Smooth muscle cell (in vitro differentiated cells): Measurements from ENCODE around the gene GM2A. TPM values are rescaled to one million over a fixed set of nuclear protein-coding genes. Genes with fewer than 3 reads are reported as not detected.

Experiments used
- DNase-seq: peaks from one replicate; lab custom pipeline; 2025; ENCODE audit not compliant: unreplicated experiment; lab: John Stamatoyannopoulos, UW
- H2AFZ ChIP-seq: fragments of 200-600 bp; sonication (generic); 2 replicates; pipeline ENCODE4 v1.6.0; 2016; ENCODE audit warnings: antibody characterized with exemption, low read depth, mild to moderate bottlenecking
- H3F3A ChIP-seq: fragments of 200-600 bp; sonication (generic); 2 replicates; pipeline ENCODE4 v1.6.0; 2017; ENCODE audit warnings: antibody characterized with exemption, low read depth
- H3K27ac ChIP-seq: fragments of 200-600 bp; sonication (generic); 2 replicates; pipeline ENCODE4 v1.5.1; 2016; ENCODE audit warnings: low read depth, mild to moderate bottlenecking
- H3K27me3 ChIP-seq: fragments of 200-600 bp; sonication (generic); 2 replicates; pipeline ENCODE4 v1.6.1; 2016; ENCODE audit warnings: low read depth, mild to moderate bottlenecking
- H3K36me3 ChIP-seq: fragments of 200-600 bp; sonication (generic); 2 replicates; pipeline ENCODE4 v1.5.1; 2016; ENCODE audit warnings: low read depth
- H3K4me1 ChIP-seq: fragments of 200-600 bp; sonication (generic); 2 replicates; pipeline ENCODE4 v1.5.1; 2016; ENCODE audit warnings: low read depth
- H3K4me2 ChIP-seq: fragments of 200-600 bp; sonication (generic); 2 replicates; pipeline ENCODE4 v1.6.0; 2016; ENCODE audit warnings: mild to moderate bottlenecking
- H3K4me3 ChIP-seq: fragments of 200-600 bp; sonication (generic); 2 replicates; pipeline ENCODE4 v1.5.1; 2016; ENCODE audit warnings: mild to moderate bottlenecking
- H3K79me2 ChIP-seq: fragments of 200-600 bp; sonication (generic); 2 replicates; pipeline ENCODE4 v1.6.0; 2016; ENCODE audit warnings: low read depth, mild to moderate bottlenecking
- H3K9ac ChIP-seq: fragments of 200-600 bp; sonication (generic); 2 replicates; pipeline ENCODE4 v1.6.0; 2016; ENCODE audit warnings: low read depth
- H3K9me3 ChIP-seq: fragments of 200-600 bp; sonication (generic); replicated peaks from 2 replicates; pipeline ENCODE4 v1.5.1; 2016; ENCODE audit warnings: low read depth
- H4K20me1 ChIP-seq: fragments of 200-600 bp; sonication (generic); 2 replicates; pipeline ENCODE4 v1.6.0; 2016; ENCODE audit warnings: low read depth
- CTCF ChIP-seq: fragments of 200-600 bp; sonication (generic); IDR thresholded peaks from 2 replicates; pipeline ENCODE4 v1.5.1; 2017; ENCODE audit warnings: borderline replicate concordance, mild to moderate bottlenecking, antibody characterized with exemption; ENCODE audit not compliant: insufficient read depth, poor library complexity, severe bottlenecking
- WGBS: methylation state at CpG from one replicate; pipeline ENCODE4 v1.1.7; 2016; ENCODE audit warnings: low lambda C conversion rate; 5-methylcytosine and 5-hydroxymethylcytosine counted together
- polyA plus RNA-seq: library from polyadenylated mRNA; unstranded; fragments of >200 nt; fragmentation: Nextera tagmentation; extraction: Ambion mirVana; gene quantifications from 2 replicates; pipeline ENCODE4 v1.2.1, GENCODE V29; 2016
- total RNA-seq: library from RNA; depleted of rRNA; stranded (reverse); fragments of >200 nt; gene quantifications from 2 replicates; pipeline ENCODE4 v1.2.3, GENCODE V29; 2014

Gene GM2A
- total and polyA plus RNA-seq, 2 experiments from 2014 or later = 16.3 to 36.1 TPM

DNA sequence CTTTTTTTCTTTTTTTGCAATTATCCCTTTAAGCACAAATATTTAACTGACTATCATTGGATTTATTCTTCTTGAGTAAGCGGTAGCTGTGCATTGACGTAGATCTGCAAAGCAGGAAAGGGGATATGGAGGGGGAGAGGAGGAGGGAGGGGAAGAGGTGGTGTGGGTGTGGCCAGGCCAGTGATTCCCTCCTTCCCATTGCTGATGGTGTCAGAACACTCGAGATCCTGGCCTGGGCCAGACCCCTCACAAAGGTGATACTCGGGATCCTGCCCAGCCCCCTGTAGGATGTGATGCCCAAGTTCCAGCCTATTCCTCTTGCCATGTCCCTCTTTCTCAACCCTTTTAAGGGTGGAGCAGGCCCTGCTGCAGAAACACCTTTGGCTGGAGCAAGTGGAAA is 40.6 kb downstream of the GM2A start:
- Histone ChIP-seq H3K4me2 (no peak overlapping the region), H3K79me2 (no peaks in the 10 kb centered on the region), H4K20me1 (no peaks in the 10 kb centered on the region), H3K27me3 (no peaks in the 10 kb centered on the region), H3K9ac (no peak overlapping the region), H3F3A (no peaks in the 10 kb centered on the region), H3K27ac (no peak overlapping the region), H3K4me3 (no peak overlapping the region), H3K4me1 (no peaks in the 10 kb centered on the region), H3K36me3 (no peaks in the 10 kb centered on the region), H2AFZ (no peak overlapping the region), H3K9me3 (no peaks in the 10 kb centered on the region)
- WGBS = 56% methylated on average over 4 of the region's 4 CpGs
- no peak for DNase-seq
- no peak for TF ChIP-seq CTCF

DNA sequence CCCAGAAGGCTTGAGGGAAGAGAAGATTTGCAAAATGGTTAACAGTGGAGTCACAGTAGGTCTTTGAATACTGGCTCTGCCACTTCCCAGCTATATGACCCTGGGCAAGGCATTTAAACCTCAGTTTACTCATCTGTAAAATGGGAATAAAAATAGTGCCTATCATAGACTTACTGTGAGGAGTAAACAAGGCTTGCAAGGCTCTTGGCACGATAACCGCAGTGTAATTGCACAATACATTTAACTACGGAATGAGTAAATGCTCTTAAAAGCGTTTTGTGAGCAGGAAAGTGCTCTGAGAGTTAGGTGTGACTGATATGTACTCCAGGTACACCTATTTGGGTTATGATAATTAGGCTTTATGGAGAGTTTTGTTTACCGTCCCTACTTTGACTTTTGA is 42.2 kb downstream of the GM2A start:
- no peak overlapping the region for H3K27ac ChIP-seq
- H3K79me2 ChIP-seq = no peaks in the 10 kb centered on the region
- no peak for TF ChIP-seq CTCF
- H3K36me3 ChIP-seq = no peaks in the 10 kb centered on the region
- H3K9me3 ChIP-seq = no peaks in the 10 kb centered on the region
- DNase-seq = no peak
- no peaks in the 10 kb centered on the region for H4K20me1 ChIP-seq
- no peaks in the 10 kb centered on the region for H3K27me3 ChIP-seq
- no peaks in the 10 kb centered on the region for H3K4me1 ChIP-seq
- no peak overlapping the region for H2AFZ ChIP-seq
- H3F3A ChIP-seq = no peaks in the 10 kb centered on the region
- no peak overlapping the region for H3K9ac ChIP-seq
- 67% methylated on average over 5 of the region's 5 CpGs for WGBS
- no peak overlapping the region for H3K4me3 ChIP-seq
- H3K4me2 ChIP-seq = no peak overlapping the region

GRCh38 chr5:151295791-151296477 is 42.9 kb downstream of the GM2A start:
- no peaks in the 10 kb centered on the region for H3K79me2 ChIP-seq
- no peak overlapping the region for H3K9ac ChIP-seq
- no peaks in the 10 kb centered on the region for H3F3A ChIP-seq
- 82% methylated on average over 7 of the region's 7 CpGs for WGBS
- TF ChIP-seq CTCF = no peak
- H2AFZ ChIP-seq = no peak overlapping the region
- no peak overlapping the region for H3K27ac ChIP-seq
- no peak overlapping the region for H3K4me3 ChIP-seq
- H3K27me3 ChIP-seq = no peaks in the 10 kb centered on the region
- no peaks in the 10 kb centered on the region for H3K9me3 ChIP-seq
- no peaks in the 10 kb centered on the region for H3K4me1 ChIP-seq
- no peaks in the 10 kb centered on the region for H4K20me1 ChIP-seq
- no peaks in the 10 kb centered on the region for H3K36me3 ChIP-seq
- no peak for DNase-seq
- H3K4me2 ChIP-seq = no peak overlapping the region

GRCh38 chr5:151296478-151296830 is 43.5 kb downstream of the GM2A start:
- Histone ChIP-seq H3K27me3 (no peaks in the 10 kb centered on the region), H3F3A (no peaks in the 10 kb centered on the region), H3K9me3 (no peaks in the 10 kb centered on the region), H3K4me1 (no peaks in the 10 kb centered on the region), H3K4me2 (no peak overlapping the region), H3K79me2 (no peaks in the 10 kb centered on the region), H3K27ac (no peak overlapping the region), H3K36me3 (no peaks in the 10 kb centered on the region), H3K4me3 (no peak overlapping the region), H2AFZ (no peak overlapping the region), H3K9ac (no peak overlapping the region), H4K20me1 (no peaks in the 10 kb centered on the region)
- no peak for TF ChIP-seq CTCF
- 68% methylated on average over 1 of the region's 1 CpG for WGBS
- DNase-seq = no peak
